GM19238 (cell line): ENCODE measurements around the gene RBPMS2.

ENCODE experiments used
- DNase-seq: peaks from one replicate; pipeline ENCODE4 v3.0.0; 2011; ENCODE audit warnings: low spot score; ENCODE audit not compliant: insufficient read length

RBPMS2 gene

GRCh38 chr15:64695561-64695992 is 79.8 kb downstream of the RBPMS2 start:
- no peak for DNase-seq

DNA sequence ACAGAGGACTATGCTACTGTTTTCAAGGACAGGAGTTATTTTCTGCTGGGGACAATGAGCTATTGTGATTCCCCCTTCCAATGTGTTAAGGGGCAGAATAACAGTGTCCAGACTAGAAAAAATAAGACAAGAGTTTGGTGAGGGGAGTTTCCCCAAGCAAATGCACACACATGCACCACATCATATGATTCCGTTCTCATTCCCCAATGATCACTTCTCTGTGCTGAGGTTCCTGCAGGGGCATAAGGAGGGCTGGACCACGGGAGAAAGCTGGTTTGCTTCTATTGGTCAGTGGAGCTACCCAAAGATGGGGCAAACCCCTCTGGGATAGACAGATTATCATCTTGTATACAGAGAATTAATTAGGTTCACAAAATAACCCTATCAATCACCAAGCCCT is 80.6 kb downstream of the RBPMS2 start:
- DNase-seq: no peak

GRCh38 chr15:64693134-64693533 is 82.3 kb downstream of the RBPMS2 start:
- no peak for DNase-seq

GRCh38 chr15:64691896-64692565 is 83.4 kb downstream of the RBPMS2 start:
- no peak for DNase-seq

DNA sequence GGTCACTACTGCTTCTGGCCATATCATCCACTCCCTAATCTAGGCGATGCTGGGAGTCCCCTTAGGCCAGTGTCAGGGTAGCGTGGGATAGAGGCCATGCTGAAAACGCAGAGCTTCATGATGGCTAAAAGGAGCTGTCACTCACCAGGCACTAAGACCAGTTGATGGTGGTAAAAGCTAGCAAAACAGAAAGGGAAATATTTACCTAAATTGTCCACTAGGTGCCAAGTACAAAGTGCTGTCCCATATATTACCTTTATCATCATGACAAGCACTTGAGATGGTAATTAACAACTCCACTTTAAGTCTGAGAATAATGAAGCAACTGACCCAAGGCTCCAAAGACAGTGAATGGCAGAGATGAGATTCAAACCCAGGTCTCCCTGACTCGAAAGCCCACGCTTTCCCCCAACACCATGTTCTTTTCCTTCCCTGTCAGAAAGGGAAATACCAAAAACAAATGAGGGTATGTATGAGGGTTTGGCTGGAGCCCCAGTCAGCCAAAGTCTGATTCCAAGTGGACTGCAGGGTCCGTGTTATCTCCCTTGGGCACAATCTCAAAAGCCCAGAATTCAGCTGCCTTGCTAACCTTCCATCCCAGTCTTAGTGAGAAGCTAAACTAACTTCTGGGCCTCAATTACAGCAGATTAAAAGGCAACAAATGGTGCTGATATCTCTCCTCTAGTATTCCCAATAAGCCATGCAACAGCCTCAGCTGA is 84.7 kb downstream of the RBPMS2 start:
- no peak for DNase-seq

GRCh38 chr15:64690008-64690407 is 85.4 kb downstream of the RBPMS2 start:
- DNase-seq: no peak
